K562 (cell line): ENCODE results near the gene DIS3L2. TPM values are rescaled to one million over a fixed set of nuclear protein-coding genes. Genes with fewer than 3 reads are reported as not detected.

Experiments
- ATAC-seq: fragments of 200-7000 bp; cut with Tn5 transposase; 3 replicates; pipeline ENCODE4 v1.9.1; 2020; ENCODE audit warnings: moderate library complexity
- BruUV-seq: library from RNA; stranded (reverse); fragments of 400-500 nt; replicated peaks from 2 replicates; lab custom pipeline; 2021; lab: Mats Ljungman, UMichigan
- CTCF ChIA-PET: fragments of 300-600 bp; formaldehyde crosslinking; extraction: SDS; loops from one replicate; lab custom pipeline; 2021; ENCODE audit warnings: low intra/inter-chr PET ratio; lab: Yijun Ruan, JAX
- POLR2A ChIA-PET: fragments of 300-600, 350-650 bp; sonication (Branson Sonifier 250); formaldehyde crosslinking; extraction: SDS; loops from one replicate; lab custom pipeline; 2021; ENCODE audit warnings: antibody characterized with exemption, inconsistent platforms; lab: Yijun Ruan, JAX
- DNase-seq, 4 experiments: peaks; one replicate each; pipeline versions ENCODE4 v3.0.0 to v3.0.0-alpha.2; 2011 to 2018; ENCODE audit warnings: low spot score in 3 of 4, mixed read lengths in 3 of 4; ENCODE audit errors: extremely low read depth in 1 of 4
- FAIRE-seq: peaks from 2 replicates; lab custom pipeline; 2011; peaks lifted over from hg19 to GRCh38; lab: Jason Lieb, UNC
- H2AFZ ChIP-seq: 2 replicates; pipeline ENCODE4 v1.6.0; 2011; ENCODE audit warnings: low read depth, low read length, control low read depth, inconsistent platforms
- H3K27ac ChIP-seq: fragments of 200-600 bp; 3 replicates; pipeline ENCODE4 v1.8.0; 2011; ENCODE audit warnings: low read depth, mild to moderate bottlenecking, control low read depth, inconsistent platforms, low read length, moderate library complexity, mixed read lengths; ENCODE audit errors: extremely low read depth
- H3K27me3 ChIP-seq, 2 experiments: fragments of 300-600 bp in 1 of 2; 2 replicates in 1 of 2; 3 replicates in 1 of 2; pipeline versions ENCODE4 v1.6.0 to v1.8.0; 2011; ENCODE audit warnings: inconsistent platforms in 2 of 2, low read length in 2 of 2, mild to moderate bottlenecking in 1 of 2, mixed read lengths in 1 of 2, moderate library complexity in 1 of 2; ENCODE audit not compliant: control insufficient read depth in 2 of 2, insufficient read depth in 2 of 2
- H3K36me3 ChIP-seq: fragments of 300-600 bp; 3 replicates; pipeline ENCODE4 v1.8.0; 2011; ENCODE audit warnings: mild to moderate bottlenecking, low read length, inconsistent platforms; ENCODE audit not compliant: control insufficient read depth, insufficient read depth
- H3K4me1 ChIP-seq, 2 experiments: fragments of 200-600 bp in 1 of 2; replicated peaks in 1 of 2; 2 replicates in 1 of 2; 3 replicates in 1 of 2; pipeline versions ENCODE4 v1.5.1 to v1.8.0; 2011; ENCODE audit warnings: inconsistent platforms in 2 of 2, low read length in 2 of 2, mild to moderate bottlenecking in 1 of 2, mixed read lengths in 1 of 2, moderate library complexity in 1 of 2; ENCODE audit not compliant: control insufficient read depth in 2 of 2, insufficient read depth in 2 of 2
- H3K4me2 ChIP-seq: 2 replicates; pipeline ENCODE4 v1.6.1; 2011; ENCODE audit warnings: low read length, control low read depth, inconsistent platforms, mixed read lengths; ENCODE audit not compliant: insufficient read depth
- H3K4me3 ChIP-seq: fragments of 200-600 bp; sonication (generic), shearing (Covaris generic); 2 replicates; pipeline ENCODE4 v1.5.1; 2016; ENCODE audit warnings: control low read depth, inconsistent platforms
- H3K79me2 ChIP-seq: fragments of 200-600 bp; 3 replicates; pipeline ENCODE4 v1.8.0; 2011; ENCODE audit warnings: low read length, inconsistent platforms; ENCODE audit not compliant: control insufficient read depth, insufficient read depth
- H3K9ac ChIP-seq, 2 experiments: 2 replicates each; pipeline versions ENCODE4 v1.6.0 to v1.6.1; 2011; ENCODE audit warnings: low read depth in 2 of 2, low read length in 2 of 2, control low read depth in 1 of 2, inconsistent platforms in 1 of 2, mild to moderate bottlenecking in 1 of 2, mixed read lengths in 1 of 2; ENCODE audit not compliant: insufficient read depth in 1 of 2
- H3K9me1 ChIP-seq: one replicate; pipeline ENCODE4 v1.6.0; 2011; ENCODE audit warnings: inconsistent platforms, mild to moderate bottlenecking, low read length, moderate library complexity; ENCODE audit not compliant: control insufficient read depth, insufficient read depth
- H3K9me3 ChIP-seq: replicated peaks from 2 replicates; pipeline ENCODE4 v1.5.1; 2011; ENCODE audit warnings: low read depth, low read length, inconsistent platforms; ENCODE audit not compliant: control insufficient read depth, insufficient read depth
- H4K20me1 ChIP-seq: replicated peaks from 2 replicates; pipeline ENCODE4 v1.6.1; 2011; ENCODE audit warnings: low read length, inconsistent platforms, mixed read lengths; ENCODE audit not compliant: control insufficient read depth, insufficient read depth
- NCOA6 ChIP-seq: fragments of 450-650 bp; IDR thresholded peaks from 2 replicates; pipeline ENCODE4 v1.6.1; 2017; ENCODE audit warnings: mild to moderate bottlenecking
- PTRF ChIP-seq: fragments of 450-650 bp; IDR thresholded peaks from 2 replicates; pipeline ENCODE4 v1.6.1; 2016; ENCODE audit warnings: mild to moderate bottlenecking, missing genetic modification characterization, missing compliant biosample characterization
- SRSF7 ChIP-seq: fragments of 200-400 bp; formaldehyde crosslinking; optimal IDR thresholded peaks from 2 replicates; pipeline ENCODE3; 2017; ENCODE audit warnings: mild to moderate bottlenecking, low read depth, low read length
- ZNF766 ChIP-seq: fragments of 200-800 bp; sonication (Bioruptor generic); conservative IDR thresholded peaks from 2 replicates; pipeline ENCODE4 v1.6.1; 2016; ENCODE audit warnings: missing genetic modification characterization, missing compliant biosample characterization
- WGBS: fragments of 100-300 bp; shearing (Covaris generic); methylation state at CpG from one replicate; pipeline ENCODE4 v1.1.6; 2016; ENCODE audit warnings: low coverage, mixed read lengths; ENCODE audit not compliant: insufficient coverage; ENCODE audit errors: missing lambda C conversion rate; 5-methylcytosine and 5-hydroxymethylcytosine counted together
- in situ Hi-C: fragments of 300-500 bp; cut with MboI; formaldehyde crosslinking; loops from 4 replicates; pipeline ENCODE4 v1.15.0; 2018; ENCODE audit warnings: inconsistent platforms, mixed read lengths
- intact Hi-C: fragments of 100-400 bp; cut with micrococcal nuclease; formaldehyde crosslinking; loops from 2 replicates; pipeline ENCODE4 v1.14.2; 2022
- polyA plus RNA-seq, 8 experiments: library from polyadenylated mRNA; depleted of rRNA in 4 of 8; stranded (reverse) in 5 of 8; unstranded in 3 of 8; fragments of >200 nt; fragmentation: Nextera tagmentation in 2 of 8; fragmentation: Illumina TruSeq in 1 of 8; extraction: Ambion mirVana in 2 of 8; extraction: Trizol in 1 of 8; gene quantifications; 2 replicates each; pipeline versions ENCODE4 v1.2.1 to v1.2.3, GENCODE V29; 2011 to 2014; ENCODE audit warnings: inconsistent platforms in 1 of 8, missing spikeins in 1 of 8
- total RNA-seq, 7 experiments: library from RNA; depleted of rRNA in 6 of 7; stranded (reverse); fragments of >200 nt in 6 of 7; fragmentation: Illumina TruSeq in 2 of 7; extraction: Trizol in 2 of 7; gene quantifications; 2 replicates each; pipeline versions ENCODE4 v1.2.1 to v1.2.3, GENCODE V29; 2011 to 2021; ENCODE audit warnings: low replicate concordance in 1 of 7
- TF ChIP-seq, protein P1 (sequence below): fragments of 250-450 bp; sonication (Bioruptor Pico); IDR thresholded peaks from 2 replicates; pipeline ENCODE4 v1.4.0; 2020; ENCODE audit warnings: mild to moderate bottlenecking, moderate library complexity, borderline replicate concordance
- TF ChIP-seq, protein P2 (sequence below): fragments of 250-450 bp; sonication (Bioruptor Pico); IDR thresholded peaks from 2 replicates; pipeline ENCODE4 v1.8.0; 2022; ENCODE audit warnings: inconsistent platforms, mild to moderate bottlenecking, moderate library complexity, borderline replicate concordance
- TF ChIP-seq, protein P3 (sequence below), 2 experiments: fragments of 450-650 bp in 1 of 2; sonication (generic) in 1 of 2; formaldehyde crosslinking in 1 of 2; IDR thresholded peaks; 2 replicates each; pipeline versions ENCODE4 v1.7.1 to v1.9.0; 2016 to 2022; ENCODE audit warnings: inconsistent platforms in 1 of 2, mild to moderate bottlenecking in 1 of 2, missing genetic modification reagents in 1 of 2

Gene DIS3L2
- total and polyA plus RNA-seq, 9 of the 15 experiments (the other 6 are each of a cell fraction or from before 2014, with no cell fraction given): 1.5 to 19.2 (median 11.2) TPM

DNA sequence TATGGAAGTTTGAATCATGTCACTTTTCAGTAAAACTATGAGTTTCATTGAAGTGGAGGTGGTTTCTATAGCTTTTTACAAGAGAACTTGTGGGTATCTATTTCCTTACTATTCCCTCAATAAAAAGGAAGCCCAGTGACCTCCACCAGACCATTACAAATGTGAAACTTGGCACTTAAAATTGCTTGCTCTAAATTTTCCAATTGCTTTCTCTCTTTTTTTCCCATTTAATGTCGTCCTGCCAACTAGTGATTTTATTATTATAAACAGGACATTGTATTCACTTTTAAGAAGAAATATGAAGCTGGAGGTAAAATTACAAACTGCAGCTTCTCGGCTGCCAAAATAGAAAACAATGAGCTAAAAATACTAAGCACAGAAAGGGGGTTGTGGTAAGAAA is 208.9 kb downstream of the DIS3L2 start:
- H3K9ac ChIP-seq: no peak overlapping the region
- ChIA-PET CTCF (no interaction called here), POLR2A (no interaction called here)
- no peak overlapping the region for H3K4me3 ChIP-seq
- ATAC-seq (no peak), FAIRE-seq (no peak), DNase-seq (no peak)
- H3K27ac ChIP-seq: no peak overlapping the region
- H3K79me2 ChIP-seq: no peaks in the 10 kb centered on the region
- no TSS peak for BruUV-seq
- H3K4me1 ChIP-seq: no peaks in the 10 kb centered on the region
- no peaks in the 10 kb centered on the region for H3K9me3 ChIP-seq
- no peaks in the 10 kb centered on the region for H4K20me1 ChIP-seq
- no peak overlapping the region for H2AFZ ChIP-seq
- no peaks in the 10 kb centered on the region for H3K36me3 ChIP-seq
- WGBS: 49% methylated on average over 2 of the region's 2 CpGs
- intact Hi-C loops (no loop called here), in situ Hi-C loops (no loop called here)
- no peaks in the 10 kb centered on the region for H3K9me1 ChIP-seq
- H3K4me2 ChIP-seq: no peak overlapping the region
- H3K27me3 ChIP-seq: no peaks in the 10 kb centered on the region
- TF ChIP-seq, protein P1, sequence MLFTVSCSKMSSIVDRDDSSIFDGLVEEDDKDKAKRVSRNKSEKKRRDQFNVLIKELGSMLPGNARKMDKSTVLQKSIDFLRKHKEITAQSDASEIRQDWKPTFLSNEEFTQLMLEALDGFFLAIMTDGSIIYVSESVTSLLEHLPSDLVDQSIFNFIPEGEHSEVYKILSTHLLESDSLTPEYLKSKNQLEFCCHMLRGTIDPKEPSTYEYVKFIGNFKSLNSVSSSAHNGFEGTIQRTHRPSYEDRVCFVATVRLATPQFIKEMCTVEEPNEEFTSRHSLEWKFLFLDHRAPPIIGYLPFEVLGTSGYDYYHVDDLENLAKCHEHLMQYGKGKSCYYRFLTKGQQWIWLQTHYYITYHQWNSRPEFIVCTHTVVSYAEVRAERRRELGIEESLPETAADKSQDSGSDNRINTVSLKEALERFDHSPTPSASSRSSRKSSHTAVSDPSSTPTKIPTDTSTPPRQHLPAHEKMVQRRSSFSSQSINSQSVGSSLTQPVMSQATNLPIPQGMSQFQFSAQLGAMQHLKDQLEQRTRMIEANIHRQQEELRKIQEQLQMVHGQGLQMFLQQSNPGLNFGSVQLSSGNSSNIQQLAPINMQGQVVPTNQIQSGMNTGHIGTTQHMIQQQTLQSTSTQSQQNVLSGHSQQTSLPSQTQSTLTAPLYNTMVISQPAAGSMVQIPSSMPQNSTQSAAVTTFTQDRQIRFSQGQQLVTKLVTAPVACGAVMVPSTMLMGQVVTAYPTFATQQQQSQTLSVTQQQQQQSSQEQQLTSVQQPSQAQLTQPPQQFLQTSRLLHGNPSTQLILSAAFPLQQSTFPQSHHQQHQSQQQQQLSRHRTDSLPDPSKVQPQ (CRISPR knock-in tag): no peak
- TF ChIP-seq, protein P2, sequence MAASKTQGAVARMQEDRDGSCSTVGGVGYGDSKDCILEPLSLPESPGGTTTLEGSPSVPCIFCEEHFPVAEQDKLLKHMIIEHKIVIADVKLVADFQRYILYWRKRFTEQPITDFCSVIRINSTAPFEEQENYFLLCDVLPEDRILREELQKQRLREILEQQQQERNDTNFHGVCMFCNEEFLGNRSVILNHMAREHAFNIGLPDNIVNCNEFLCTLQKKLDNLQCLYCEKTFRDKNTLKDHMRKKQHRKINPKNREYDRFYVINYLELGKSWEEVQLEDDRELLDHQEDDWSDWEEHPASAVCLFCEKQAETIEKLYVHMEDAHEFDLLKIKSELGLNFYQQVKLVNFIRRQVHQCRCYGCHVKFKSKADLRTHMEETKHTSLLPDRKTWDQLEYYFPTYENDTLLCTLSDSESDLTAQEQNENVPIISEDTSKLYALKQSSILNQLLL (CRISPR knock-in tag): no peak
- TF ChIP-seq, protein P3, sequence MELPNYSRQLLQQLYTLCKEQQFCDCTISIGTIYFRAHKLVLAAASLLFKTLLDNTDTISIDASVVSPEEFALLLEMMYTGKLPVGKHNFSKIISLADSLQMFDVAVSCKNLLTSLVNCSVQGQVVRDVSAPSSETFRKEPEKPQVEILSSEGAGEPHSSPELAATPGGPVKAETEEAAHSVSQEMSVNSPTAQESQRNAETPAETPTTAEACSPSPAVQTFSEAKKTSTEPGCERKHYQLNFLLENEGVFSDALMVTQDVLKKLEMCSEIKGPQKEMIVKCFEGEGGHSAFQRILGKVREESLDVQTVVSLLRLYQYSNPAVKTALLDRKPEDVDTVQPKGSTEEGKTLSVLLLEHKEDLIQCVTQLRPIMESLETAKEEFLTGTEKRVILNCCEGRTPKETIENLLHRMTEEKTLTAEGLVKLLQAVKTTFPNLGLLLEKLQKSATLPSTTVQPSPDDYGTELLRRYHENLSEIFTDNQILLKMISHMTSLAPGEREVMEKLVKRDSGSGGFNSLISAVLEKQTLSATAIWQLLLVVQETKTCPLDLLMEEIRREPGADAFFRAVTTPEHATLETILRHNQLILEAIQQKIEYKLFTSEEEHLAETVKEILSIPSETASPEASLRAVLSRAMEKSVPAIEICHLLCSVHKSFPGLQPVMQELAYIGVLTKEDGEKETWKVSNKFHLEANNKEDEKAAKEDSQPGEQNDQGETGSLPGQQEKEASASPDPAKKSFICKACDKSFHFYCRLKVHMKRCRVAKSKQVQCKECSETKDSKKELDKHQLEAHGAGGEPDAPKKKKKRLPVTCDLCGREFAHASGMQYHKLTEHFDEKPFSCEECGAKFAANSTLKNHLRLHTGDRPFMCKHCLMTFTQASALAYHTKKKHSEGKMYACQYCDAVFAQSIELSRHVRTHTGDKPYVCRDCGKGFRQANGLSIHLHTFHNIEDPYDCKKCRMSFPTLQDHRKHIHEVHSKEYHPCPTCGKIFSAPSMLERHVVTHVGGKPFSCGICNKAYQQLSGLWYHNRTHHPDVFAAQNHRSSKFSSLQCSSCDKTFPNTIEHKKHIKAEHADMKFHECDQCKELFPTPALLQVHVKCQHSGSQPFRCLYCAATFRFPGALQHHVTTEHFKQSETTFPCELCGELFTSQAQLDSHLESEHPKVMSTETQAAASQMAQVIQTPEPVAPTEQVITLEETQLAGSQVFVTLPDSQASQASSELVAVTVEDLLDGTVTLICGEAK (IDR thresholded peaks at IDR 0.05): no peak
- TF ChIP-seq, protein P3 (CRISPR knock-in tag; IDR thresholded peaks at IDR 0.05): no peak
- TF ChIP-seq NCOA6 (no peak), PTRF (no peak), SRSF7 (no peak), ZNF766 (CRISPR knock-in tag) (no peak)
